Neural crest cell (in vitro differentiated cells): ENCODE measurements around the gene FBXO22. TPM values are rescaled to one million over a fixed set of nuclear protein-coding genes. Genes with fewer than 3 reads are reported as not detected.

Experiments
- DNase-seq: peaks from one replicate; pipeline ENCODE4 v3.0.0; 2021; ENCODE audit warnings: low read depth, mixed read lengths, low spot score
- H3K27ac Mint-ChIP-seq: one replicate; pipeline ENCODE4 v1.8.0; 2021; ENCODE audit warnings: mild to moderate bottlenecking, mixed read lengths; ENCODE audit not compliant: unreplicated experiment
- H3K27me3 Mint-ChIP-seq: 2 replicates; pipeline ENCODE4 v1.8.0; 2021; ENCODE audit warnings: low read depth, mild to moderate bottlenecking, mixed read lengths
- H3K36me3 Mint-ChIP-seq: 2 replicates; pipeline ENCODE4 v1.8.0; 2021; ENCODE audit warnings: low read depth, mild to moderate bottlenecking, mixed read lengths
- H3K4me1 Mint-ChIP-seq: 2 replicates; pipeline ENCODE4 v1.8.0; 2021; ENCODE audit warnings: mixed read lengths
- H3K4me3 Mint-ChIP-seq: one replicate; pipeline ENCODE4 v1.8.0; 2021; ENCODE audit warnings: mild to moderate bottlenecking, mixed read lengths
- H3K9me3 Mint-ChIP-seq: 2 replicates; pipeline ENCODE4 v1.8.0; 2021; ENCODE audit warnings: mixed read lengths
- CTCF ChIP-seq: fragments of 200-600 bp; sonication (generic); conservative IDR thresholded peaks from 2 replicates; pipeline ENCODE4 v1.5.0; 2021; ENCODE audit warnings: antibody characterized with exemption, mild to moderate bottlenecking
- total RNA-seq: library from RNA; stranded (reverse); gene quantifications from 2 replicates; pipeline ENCODE4 v1.2.1, GENCODE V29; 2021

The FBXO22 gene
- total RNA-seq, 1 donor from 2014 or later, result 53.8 TPM

- Mint-ChIP-seq H3K9me3 (peaks cover 6% of the 10 kb centered on the region), H3K27me3 (no peaks in the 10 kb centered on the region), H3K27ac (no peak overlapping the region), H3K4me1 (no peaks in the 10 kb centered on the region), H3K36me3 (peaks cover 16% of the 10 kb centered on the region), H3K4me3 (no peak overlapping the region)
- DNase-seq, result no peak
- TF ChIP-seq CTCF, result no peak
These were observed 39.6 kb downstream of the FBXO22 start for GRCh38 chr15:75943246-75943645.

- TF ChIP-seq CTCF, result no peak
- Mint-ChIP-seq H3K27me3 (no peaks in the 10 kb centered on the region), H3K4me3 (no peak overlapping the region), H3K36me3 (peaks cover 11% of the 10 kb centered on the region), H3K9me3 (peaks cover 3% of the 10 kb centered on the region), H3K4me1 (no peaks in the 10 kb centered on the region), H3K27ac (no peak overlapping the region)
- DNase-seq, result no peak
These were observed 40.1 kb downstream of the FBXO22 start for GRCh38 chr15:75943713-75944215.

DNA sequence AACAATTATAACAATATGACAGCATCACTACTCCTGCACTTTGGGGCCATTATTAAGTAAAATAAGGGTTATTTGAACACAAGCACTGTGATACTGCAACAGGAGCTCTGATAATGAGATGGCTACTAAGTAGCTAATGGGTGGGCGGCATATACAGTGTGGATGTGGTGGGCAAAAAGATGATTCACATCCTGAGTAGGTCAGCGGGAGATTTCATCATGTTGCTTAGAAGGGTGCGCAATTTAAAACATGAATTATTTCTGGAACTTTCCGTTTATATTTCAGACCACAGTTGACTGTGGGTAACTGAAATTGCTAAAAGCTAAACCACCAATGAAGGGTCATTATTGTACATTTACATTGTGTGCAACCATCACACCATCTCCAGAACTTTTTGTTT, 42.3 kb downstream of the FBXO22 start:
- no peak overlapping the region for H3K27ac Mint-ChIP-seq
- DNase-seq, result no peak
- no peak overlapping the region for H3K4me3 Mint-ChIP-seq
- no peaks in the 10 kb centered on the region for H3K4me1 Mint-ChIP-seq
- H3K27me3 Mint-ChIP-seq, result no peaks in the 10 kb centered on the region
- H3K9me3 Mint-ChIP-seq, result no peaks in the 10 kb centered on the region
- no peaks in the 10 kb centered on the region for H3K36me3 Mint-ChIP-seq
- no peak for TF ChIP-seq CTCF

DNA sequence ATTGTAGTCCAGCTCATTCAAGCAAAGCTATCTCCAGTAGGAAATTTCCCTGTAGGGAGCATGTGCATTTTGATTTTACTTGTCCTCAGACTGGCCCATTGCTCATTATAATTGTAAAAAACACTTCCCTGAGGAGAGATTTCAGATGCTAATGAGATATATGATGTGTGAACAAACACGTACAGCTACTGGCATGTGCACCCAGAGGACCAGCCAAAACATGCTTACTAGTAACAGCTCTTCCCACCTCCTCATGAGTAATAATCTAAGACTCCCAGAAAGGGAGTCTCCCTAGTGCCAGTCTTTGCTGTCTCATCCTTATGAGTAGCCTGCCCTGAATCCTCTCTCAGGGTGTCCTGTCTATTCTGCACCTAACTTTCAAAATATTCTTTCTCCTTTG, 43.4 kb downstream of the FBXO22 start:
- no peaks in the 10 kb centered on the region for H3K4me1 Mint-ChIP-seq
- DNase-seq, result no peak
- no peaks in the 10 kb centered on the region for H3K36me3 Mint-ChIP-seq
- H3K27ac Mint-ChIP-seq, result no peak overlapping the region
- no peak for TF ChIP-seq CTCF
- H3K27me3 Mint-ChIP-seq, result no peaks in the 10 kb centered on the region
- H3K4me3 Mint-ChIP-seq, result no peak overlapping the region
- no peaks in the 10 kb centered on the region for H3K9me3 Mint-ChIP-seq

GRCh38 chr15:75948761-75949296, 45.2 kb downstream of the FBXO22 start:
- no peak overlapping the region for H3K4me3 Mint-ChIP-seq
- no peaks in the 10 kb centered on the region for H3K36me3 Mint-ChIP-seq
- H3K9me3 Mint-ChIP-seq, result no peaks in the 10 kb centered on the region
- H3K4me1 Mint-ChIP-seq, result no peaks in the 10 kb centered on the region
- TF ChIP-seq CTCF, result no peak
- DNase-seq, result no peak
- H3K27me3 Mint-ChIP-seq, result no peaks in the 10 kb centered on the region
- no peak overlapping the region for H3K27ac Mint-ChIP-seq

GRCh38 chr15:75952525-75952924, 48.8 kb downstream of the FBXO22 start:
- H3K36me3 Mint-ChIP-seq, result no peaks in the 10 kb centered on the region
- no peaks in the 10 kb centered on the region for H3K4me1 Mint-ChIP-seq
- no peak for DNase-seq
- no peak overlapping the region for H3K4me3 Mint-ChIP-seq
- no peaks in the 10 kb centered on the region for H3K9me3 Mint-ChIP-seq
- no peaks in the 10 kb centered on the region for H3K27me3 Mint-ChIP-seq
- no peak overlapping the region for H3K27ac Mint-ChIP-seq
- no peak for TF ChIP-seq CTCF
